Thymus (tissue), 11 donors: ENCODE data around the gene AHCY. TPM values are rescaled to one million over a fixed set of nuclear protein-coding genes. Genes with fewer than 3 reads are reported as not detected.
"Not testable (repeated sequence)": the region's sequence is repeated elsewhere in the genome, so short reads cannot be mapped to it uniquely, and the experiment has no call there.

Experiments used
- DNase-seq, 9 donors: peaks; one replicate each; pipeline ENCODE4 v3.0.0-alpha.2; 2013; ENCODE audit warnings: low spot score in 9 of 9, low read depth in 6 of 9, missing footprints in 1 of 9
- H3K27ac ChIP-seq, 2 donors: one replicate each; pipeline ENCODE4 v1.5.1; 2013; ENCODE audit warnings: control low read depth in 1 of 2, low read depth in 1 of 2, low read length in 1 of 2, mild to moderate bottlenecking in 1 of 2, moderate library complexity in 1 of 2
- H3K27me3 ChIP-seq, 2 donors: one replicate each; pipeline ENCODE4 v1.5.1; 2013; ENCODE audit warnings: low read length in 1 of 2; ENCODE audit not compliant: control insufficient read depth in 2 of 2, insufficient read depth in 1 of 2
- H3K36me3 ChIP-seq, 2 donors: one replicate each; pipeline ENCODE4 v1.5.1; 2013; ENCODE audit warnings: low read length in 1 of 2, mild to moderate bottlenecking in 1 of 2, moderate library complexity in 1 of 2; ENCODE audit not compliant: control insufficient read depth in 2 of 2, insufficient read depth in 2 of 2
- H3K4me1 ChIP-seq, 2 donors: one replicate each; pipeline ENCODE4 v1.5.1; 2013; ENCODE audit warnings: low read length in 2 of 2; ENCODE audit not compliant: control insufficient read depth in 2 of 2, insufficient read depth in 2 of 2
- H3K4me3 ChIP-seq, 2 donors: one replicate each; pipeline ENCODE4 v1.5.1; 2013; ENCODE audit warnings: low read length in 2 of 2, control low read depth in 1 of 2, mild to moderate bottlenecking in 1 of 2
- H3K9me3 ChIP-seq, 2 donors: one replicate each; pipeline ENCODE4 v1.5.1; 2013; ENCODE audit warnings: low read length in 1 of 2, mild to moderate bottlenecking in 1 of 2; ENCODE audit not compliant: control insufficient read depth in 2 of 2, insufficient read depth in 1 of 2
- WGBS: extraction: QIAGEN DNeasy Blood & Tissue Kit; methylation state at CpG from one replicate; pipeline ENCODE4 v1.1.7; 2013; 5-methylcytosine and 5-hydroxymethylcytosine counted together
- polyA plus RNA-seq: library from polyadenylated mRNA; stranded (reverse); fragments of 200-250 nt; gene quantifications from one replicate; pipeline ENCODE4 v1.2.3, GENCODE V29; 2013
- total RNA-seq: library from RNA; stranded (reverse); fragments of 120-200 nt; gene quantifications from one replicate; pipeline ENCODE4 v1.2.4, GENCODE V29; 2013
- donor health status: healthy.

The AHCY gene
- total and polyA plus RNA-seq, 2 donors, result 56.0 to 69.6 TPM

DNA sequence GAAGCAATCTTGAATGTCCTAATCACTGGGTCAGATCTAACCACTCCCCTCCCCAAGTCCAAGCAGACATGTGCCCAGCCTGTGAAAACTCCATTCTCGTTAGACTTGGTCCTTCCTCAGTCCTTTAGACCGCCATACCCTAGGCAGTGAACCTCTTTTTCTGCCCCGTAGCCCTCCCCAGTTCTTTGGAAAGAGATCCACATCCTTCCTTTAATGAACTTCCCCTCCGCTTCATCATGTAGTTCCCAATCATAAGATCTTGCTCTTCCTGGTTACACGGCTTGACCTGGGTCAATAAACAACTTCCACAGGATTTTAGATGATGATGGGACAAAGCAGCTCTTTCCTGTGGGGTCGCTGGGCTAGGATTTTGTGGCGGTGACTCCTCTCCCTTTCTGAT lies 9.6 kb downstream of the AHCY start:
- H3K9me3 ChIP-seq, result no peaks in the 10 kb centered on the region
- no peak overlapping the region for H3K27ac ChIP-seq
- DNase-seq, result no peak
- no peaks in the 10 kb centered on the region for H3K27me3 ChIP-seq
- peaks cover 29 to 40% of the 10 kb centered on the region in 2 donors for H3K36me3 ChIP-seq
- no peaks in the 10 kb centered on the region for H3K4me1 ChIP-seq
- no peak overlapping the region for H3K4me3 ChIP-seq
- WGBS, result 94% methylated on average over 7 of the region's 7 CpGs

DNA sequence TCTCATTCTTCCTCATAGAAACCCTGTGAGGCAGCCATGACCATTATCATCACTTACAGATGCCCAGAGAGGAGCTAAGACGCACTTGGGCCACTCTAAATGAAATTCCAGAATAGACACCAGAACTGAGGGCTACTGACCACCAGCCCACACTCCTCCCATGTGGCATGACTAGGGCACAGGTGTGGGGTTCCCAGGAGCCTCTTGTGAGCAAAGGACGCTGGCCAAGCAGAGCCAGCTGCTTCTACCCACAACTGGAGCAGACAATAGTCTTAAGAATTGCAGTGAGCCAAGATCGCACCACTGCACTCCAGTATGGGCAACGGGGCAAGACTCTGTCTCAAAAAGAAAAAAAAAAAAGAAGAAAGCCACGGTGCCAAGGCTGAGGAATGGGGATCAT lies 10.0 kb downstream of the AHCY start:
- Histone ChIP-seq H3K27ac (no peak overlapping the region), H3K27me3 (no peaks in the 10 kb centered on the region), H3K36me3 (peaks cover 32 to 42% of the 10 kb centered on the region in 2 donors), H3K4me3 (no peak overlapping the region), H3K9me3 (no peaks in the 10 kb centered on the region), H3K4me1 (no peaks in the 10 kb centered on the region)
- WGBS, result 97% methylated on average over 5 of the region's 5 CpGs
- DNase-seq, result no peak

DNA sequence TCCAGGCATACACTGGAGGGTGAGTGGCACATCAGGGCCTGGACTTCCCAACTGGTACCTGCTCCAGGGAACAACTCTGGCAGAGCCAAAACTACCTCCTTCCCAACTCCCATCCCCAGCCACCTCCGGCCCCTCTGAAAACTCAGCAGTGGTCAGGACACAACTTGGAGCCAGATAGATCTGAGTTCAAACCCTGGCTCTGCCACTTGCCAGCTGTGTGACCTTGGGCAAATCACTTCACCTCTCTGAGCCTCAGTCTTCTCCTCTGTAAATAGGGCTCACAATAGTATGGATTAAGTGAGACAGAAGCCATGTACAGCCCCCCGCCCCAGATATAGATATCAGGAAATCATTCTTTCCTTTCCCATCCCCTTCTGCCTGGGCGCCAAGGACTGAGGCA lies 10.7 kb downstream of the AHCY start:
- Histone ChIP-seq H3K9me3 (no peaks in the 10 kb centered on the region), H3K4me3 (no peak overlapping the region), H3K4me1 (no peaks in the 10 kb centered on the region), H3K27ac (no peak overlapping the region), H3K36me3 (peaks cover 37 to 45% of the 10 kb centered on the region in 2 donors), H3K27me3 (no peaks in the 10 kb centered on the region)
- 98% methylated on average over 3 of the region's 3 CpGs for WGBS
- no peak for DNase-seq

DNA sequence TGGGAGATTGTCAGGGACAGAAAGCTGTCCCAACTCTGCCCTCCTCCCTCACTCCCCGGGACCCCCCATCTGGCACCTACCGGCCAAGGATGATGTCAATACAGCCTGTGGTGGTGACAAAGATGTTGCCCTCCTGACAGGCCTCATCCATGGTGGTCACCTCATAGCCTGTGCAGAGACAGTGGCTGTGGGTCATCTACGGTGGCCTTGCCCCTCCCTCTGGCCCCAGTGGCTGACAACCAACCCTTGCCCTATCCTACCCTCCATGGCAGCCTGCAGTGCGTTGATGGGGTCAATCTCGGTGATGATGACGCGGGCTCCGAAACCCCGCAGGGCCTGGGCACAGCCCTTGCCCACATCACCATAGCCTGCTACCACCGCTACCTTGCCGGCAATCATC lies 12.7 kb downstream of the AHCY start:
- DNase-seq, result no peak
- Histone ChIP-seq H3K4me1 (no peaks in the 10 kb centered on the region), H3K9me3 (no peaks in the 10 kb centered on the region), H3K36me3 (peaks cover 38 to 52% of the 10 kb centered on the region in 2 donors), H3K4me3 (no peak overlapping the region), H3K27ac (no peak overlapping the region), H3K27me3 (no peaks in the 10 kb centered on the region)
- WGBS, result 98% methylated on average over 11 of the region's 11 CpGs

DNA sequence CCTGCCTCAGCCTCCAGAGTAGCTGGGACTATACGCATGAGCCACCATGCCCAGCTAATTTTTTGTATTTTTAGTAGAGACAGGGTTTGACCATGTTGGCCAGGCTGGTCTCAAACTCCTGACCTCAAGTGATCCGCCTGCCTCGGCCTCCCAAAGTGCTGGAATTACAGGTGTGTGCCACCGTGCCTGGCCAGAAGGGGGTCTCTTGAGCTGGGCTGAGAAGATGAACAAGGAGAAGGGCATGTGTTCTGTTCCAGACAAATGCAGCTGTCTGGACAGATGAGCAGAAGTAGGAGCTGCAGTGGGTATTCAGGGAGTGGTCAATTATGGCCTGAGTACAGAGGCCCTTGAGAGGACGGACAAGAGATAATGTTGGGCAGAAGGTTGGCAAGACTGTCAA lies 15.7 kb downstream of the AHCY start:
- not testable (repeated sequence) for H3K4me1 ChIP-seq, DNase-seq, H3K4me3 ChIP-seq, H3K27me3 ChIP-seq, H3K27ac ChIP-seq, H3K9me3 ChIP-seq
- H3K36me3 ChIP-seq, result peaks cover 44 to 56% of the 10 kb centered on the region in 2 donors
- WGBS, result 98% methylated on average over 5 of the region's 5 CpGs

DNA sequence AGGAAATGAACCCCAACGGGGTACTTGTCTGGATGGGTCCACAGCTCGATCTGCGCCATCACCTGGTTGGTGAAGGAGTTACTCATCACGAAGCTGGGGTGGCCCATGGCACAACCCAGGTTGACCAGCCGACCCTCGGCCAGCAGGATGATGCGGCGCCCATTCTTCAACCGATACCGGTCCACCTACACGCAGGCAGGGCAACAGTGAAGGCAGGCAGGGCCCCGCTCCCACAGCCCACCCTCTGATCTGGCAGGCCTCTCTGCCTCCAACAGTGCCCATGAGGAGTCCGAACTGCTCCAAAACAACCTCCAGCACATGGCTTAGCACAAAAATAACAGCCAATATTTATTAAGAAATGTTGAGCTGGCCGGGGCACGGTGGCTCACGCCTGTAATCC lies 17.7 kb downstream of the AHCY start:
- 98% methylated on average over 16 of the region's 16 CpGs for WGBS
- Histone ChIP-seq H3K4me3 (no peak overlapping the region), H3K36me3 (peaks cover 47 to 49% of the 10 kb centered on the region in 2 donors), H3K27ac (no peak overlapping the region), H3K27me3 (no peaks in the 10 kb centered on the region), H3K9me3 (no peaks in the 10 kb centered on the region), H3K4me1 (no peaks in the 10 kb centered on the region)
- DNase-seq, result no peak

DNA sequence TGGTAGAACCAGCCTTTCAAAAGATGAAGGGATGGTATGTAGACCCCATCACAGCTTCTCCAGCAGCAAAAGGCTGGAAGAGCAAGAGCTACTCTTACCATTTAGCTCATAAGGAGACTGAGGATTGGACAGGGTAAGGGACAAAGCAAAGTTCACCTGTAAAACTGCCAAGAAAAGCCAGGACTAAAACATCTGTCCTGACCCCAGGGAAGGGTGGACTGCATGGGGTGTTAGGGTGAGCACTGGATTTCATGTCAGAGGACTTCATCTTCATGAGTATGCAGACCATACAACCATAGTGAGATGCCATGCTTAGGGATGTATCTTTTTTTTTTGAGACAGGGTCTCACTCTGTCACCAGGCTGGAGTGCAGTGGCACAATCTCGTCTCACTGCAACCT lies 19.3 kb downstream of the AHCY start:
- no peak overlapping the region for H3K4me3 ChIP-seq
- 94% methylated on average over 1 of the region's 1 CpG for whole genome bisulfite sequencing
- DNase-seq, result no peak
- H3K27ac ChIP-seq, result no peak overlapping the region
- H3K36me3 ChIP-seq, result peaks cover 39 to 46% of the 10 kb centered on the region in 2 donors
- H3K27me3 ChIP-seq, result no peaks in the 10 kb centered on the region
- no peaks in the 10 kb centered on the region for H3K4me1 ChIP-seq
- H3K9me3 ChIP-seq, result no peaks in the 10 kb centered on the region

DNA sequence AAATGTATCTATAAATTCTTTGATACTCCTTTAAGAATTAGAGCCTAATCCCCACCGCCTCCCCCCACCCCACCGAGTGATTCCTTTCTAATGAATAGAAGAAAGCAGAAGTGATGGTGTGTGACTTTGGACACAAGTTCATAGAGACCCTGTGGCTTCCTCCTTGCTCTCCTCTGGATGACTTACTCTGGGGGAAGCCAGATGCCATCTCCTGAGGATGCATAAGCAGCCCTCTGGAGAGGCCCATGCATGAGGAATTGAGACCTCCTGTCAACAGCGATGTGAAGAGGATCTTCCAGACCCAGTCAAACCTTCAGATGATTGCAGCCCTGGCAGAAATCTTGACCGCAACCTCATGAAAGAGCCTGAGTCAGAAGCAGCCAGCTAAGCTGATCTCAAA lies 21.1 kb downstream of the AHCY start:
- no peaks in the 10 kb centered on the region for H3K27me3 ChIP-seq
- no peak overlapping the region for H3K27ac ChIP-seq
- 85% methylated on average over 4 of the region's 4 CpGs for WGBS
- peaks cover 39 to 51% of the 10 kb centered on the region in 2 donors for H3K36me3 ChIP-seq
- no peaks in the 10 kb centered on the region for H3K4me1 ChIP-seq
- no peaks in the 10 kb centered on the region for H3K9me3 ChIP-seq
- DNase-seq, result no peak
- H3K4me3 ChIP-seq, result no peak overlapping the region

DNA sequence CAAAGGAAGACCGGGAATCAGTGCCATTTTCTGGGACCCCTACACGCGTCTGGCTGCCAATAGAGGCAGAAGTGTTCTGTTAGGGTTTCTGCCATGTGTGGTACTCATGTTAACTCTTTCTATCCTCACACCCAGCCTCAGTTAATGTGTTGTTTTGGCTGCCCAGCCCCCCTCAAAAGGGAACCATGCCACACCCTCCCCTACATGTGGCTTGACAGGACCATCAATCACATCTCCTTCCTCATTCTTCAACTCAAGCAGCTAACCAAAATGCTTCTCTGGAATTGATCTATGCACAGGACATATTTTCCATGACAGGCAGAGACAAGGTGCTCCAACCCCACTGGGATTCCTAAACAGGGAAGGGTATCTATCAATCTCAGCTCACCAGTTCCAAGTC lies 22.0 kb downstream of the AHCY start:
- WGBS, result 98% methylated on average over 3 of the region's 3 CpGs
- no peaks in the 10 kb centered on the region for H3K27me3 ChIP-seq
- H3K4me3 ChIP-seq, result no peak overlapping the region
- no peak for DNase-seq
- H3K27ac ChIP-seq, result no peak overlapping the region
- H3K36me3 ChIP-seq, result peaks cover 47 to 55% of the 10 kb centered on the region in 2 donors
- no peaks in the 10 kb centered on the region for H3K9me3 ChIP-seq
- no peaks in the 10 kb centered on the region for H3K4me1 ChIP-seq

DNA sequence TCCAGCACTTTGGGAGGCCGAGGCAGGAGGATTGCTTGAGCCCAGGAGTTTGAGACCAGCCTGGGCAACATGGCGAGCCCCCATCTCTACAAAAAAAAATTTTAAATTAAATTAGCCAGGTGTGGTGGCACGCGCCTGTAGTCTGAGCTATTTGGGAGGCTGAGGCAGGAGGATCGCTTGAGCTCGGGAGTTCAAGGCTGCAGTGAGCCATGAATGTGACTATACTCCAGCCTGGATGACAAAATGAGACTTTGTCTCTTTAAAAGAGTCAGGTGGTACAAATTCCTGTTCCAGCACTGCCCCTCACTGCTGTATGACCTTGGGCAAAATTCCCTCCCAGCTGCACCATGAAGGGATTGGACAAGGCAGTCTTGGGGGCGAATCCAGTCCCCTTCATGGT lies 28.5 kb downstream of the AHCY start:
- Histone ChIP-seq H3K9me3 (no peaks in the 10 kb centered on the region), H3K4me3 (no peak overlapping the region), H3K27me3 (no peaks in the 10 kb centered on the region), H3K27ac (no peak overlapping the region), H3K36me3 (peaks cover 15 to 32% of the 10 kb centered on the region in 2 donors), H3K4me1 (no peaks in the 10 kb centered on the region)
- 99% methylated on average over 7 of the region's 7 CpGs for WGBS
- DNase-seq, result no peak
